GM12878 (cell line): ENCODE measurements around the gene PLEKHM3. TPM values are rescaled to one million over a fixed set of nuclear protein-coding genes. Genes with fewer than 3 reads are reported as not detected.

Experiments
- ATAC-seq: fragments of 200-7000 bp; cut with Tn5 transposase; 3 replicates; pipeline ENCODE4 v1.9.1; 2020; ENCODE audit warnings: mild to moderate bottlenecking, moderate library complexity
- BruUV-seq: library from RNA; stranded (reverse); fragments of 400-500 nt; replicated peaks from 2 replicates; lab custom pipeline; 2021; lab: Mats Ljungman, UMichigan
- CTCF ChIA-PET: fragments of 300-600 bp; sonication (Branson Sonifier 250); formaldehyde crosslinking; extraction: SDS; loops from one replicate; lab custom pipeline; 2021; ENCODE audit warnings: inconsistent platforms; lab: Yijun Ruan, JAX
- POLR2A ChIA-PET: fragments of 350-600 bp; formaldehyde crosslinking; extraction: SDS; loops from one replicate; lab custom pipeline; 2021; ENCODE audit warnings: inconsistent platforms; lab: Charles Lee
- RAD21 ChIA-PET: fragments of 300-600 bp; sonication (Branson Sonifier 250); formaldehyde crosslinking; loops from one replicate; lab custom pipeline; 2023; ENCODE audit warnings: antibody characterized with exemption; ENCODE audit not compliant: unreplicated experiment; lab: Charles Lee
- SMC1A ChIA-PET: fragments of 300-600 bp; sonication (Branson Sonifier 250); formaldehyde crosslinking; loops from one replicate; lab custom pipeline; 2023; ENCODE audit not compliant: unreplicated experiment, uncharacterized antibody; lab: Charles Lee
- DNase-seq: peaks from one replicate; pipeline ENCODE4 v3.0.0-alpha.2; 2011; ENCODE audit warnings: low read depth, low spot score
- FAIRE-seq: peaks from 3 replicates; lab custom pipeline; 2011; peaks lifted over from hg19 to GRCh38; lab: Jason Lieb, UNC
- H2AFZ ChIP-seq: 2 replicates; pipeline ENCODE4 v1.6.0; 2011; ENCODE audit warnings: low read depth, low read length, control low read depth; ENCODE audit not compliant: control insufficient read depth
- H3K27ac ChIP-seq: 2 replicates; pipeline ENCODE4 v1.5.1; 2011; ENCODE audit warnings: control low read depth; ENCODE audit not compliant: control insufficient read depth, insufficient read depth
- H3K27me3 ChIP-seq, 2 experiments: replicated peaks in 1 of 2; 2 replicates each; pipeline versions ENCODE4 v1.6.0 to v1.6.1; 2011; ENCODE audit warnings: low read length in 1 of 2; ENCODE audit not compliant: control insufficient read depth in 2 of 2, insufficient read depth in 2 of 2
- H3K36me3 ChIP-seq, 2 experiments: 2 replicates each; pipeline ENCODE4 v1.5.1; 2011; ENCODE audit warnings: low read length in 1 of 2; ENCODE audit not compliant: control insufficient read depth in 2 of 2, insufficient read depth in 2 of 2
- H3K4me1 ChIP-seq: 2 replicates; pipeline ENCODE4 v1.6.1; 2011; ENCODE audit warnings: mild to moderate bottlenecking, low read length, moderate library complexity, mixed read lengths; ENCODE audit not compliant: control insufficient read depth, insufficient read depth
- H3K4me2 ChIP-seq: 2 replicates; pipeline ENCODE4 v1.6.0; 2011; ENCODE audit warnings: control low read depth; ENCODE audit not compliant: control insufficient read depth, insufficient read depth
- H3K4me3 ChIP-seq: fragments of 200-600 bp; sonication (generic); 2 replicates; pipeline ENCODE4 v1.5.1; 2016
- H3K79me2 ChIP-seq: 2 replicates; pipeline ENCODE4 v1.6.0; 2011; ENCODE audit warnings: low read length; ENCODE audit not compliant: control insufficient read depth, insufficient read depth
- H3K9ac ChIP-seq: 2 replicates; pipeline ENCODE4 v1.8.0; 2011; ENCODE audit warnings: low read length, control low read depth, mixed read lengths; ENCODE audit not compliant: control insufficient read depth, insufficient read depth
- H3K9me3 ChIP-seq: replicated peaks from 3 replicates; pipeline ENCODE4 v1.5.1; 2011; ENCODE audit warnings: mild to moderate bottlenecking, low read length; ENCODE audit not compliant: control insufficient read depth, insufficient read depth
- H4K20me1 ChIP-seq: 2 replicates; pipeline ENCODE4 v1.6.0; 2011; ENCODE audit not compliant: control insufficient read depth, insufficient read depth
- EED ChIP-seq: sonication (generic); IDR thresholded peaks from 2 replicates; pipeline ENCODE4 v1.6.1; 2016; ENCODE audit warnings: antibody characterized with exemption, low read depth
- ESRRA ChIP-seq: IDR thresholded peaks from 2 replicates; pipeline ENCODE4 v1.6.1; 2012; ENCODE audit warnings: mild to moderate bottlenecking, low read length, improper control_type of control experiment
- IRF4 ChIP-seq: IDR thresholded peaks from 2 replicates; pipeline ENCODE4 v1.6.1; 2011; ENCODE audit warnings: low read depth, low read length
- NFYA ChIP-seq: IDR thresholded peaks from 2 replicates; pipeline ENCODE4 v1.6.1; 2011; ENCODE audit warnings: low read depth, mild to moderate bottlenecking, low read length, improper control_type of control experiment, borderline replicate concordance
- RELA ChIP-seq: fragments of 450-650 bp; IDR thresholded peaks from 2 replicates; pipeline ENCODE4 v1.8.0; 2014; ENCODE audit warnings: borderline replicate concordance; ENCODE audit not compliant: partially characterized antibody
- WGBS: methylation state at CpG from one replicate; pipeline ENCODE4 v1.1.6; 2016; ENCODE audit warnings: low lambda C conversion rate; ENCODE audit not compliant: insufficient replicate concordance, insufficient coverage; ENCODE audit errors: missing lambda C conversion rate; 5-methylcytosine and 5-hydroxymethylcytosine counted together
- in situ Hi-C: fragments of 300-500 bp; cut with MboI; formaldehyde crosslinking; loops from 9 replicates; pipeline ENCODE4 v1.14.3; 2018; ENCODE audit warnings: mixed read lengths
- intact Hi-C: fragments of 100-400 bp; cut with micrococcal nuclease; formaldehyde crosslinking; loops from one replicate; pipeline ENCODE4 v1.14.2; 2022; ENCODE audit not compliant: unreplicated experiment
- polyA plus RNA-seq, 11 experiments: library from polyadenylated mRNA; depleted of rRNA in 4 of 11; unstranded in 6 of 11; stranded (reverse) in 5 of 11; fragments of >200 nt; fragmentation: Nextera tagmentation in 4 of 11; fragmentation: Illumina TruSeq in 1 of 11; extraction: Ambion mirVana in 4 of 11; extraction: Trizol in 1 of 11; gene quantifications; 1 replicate in 1 of 11; 2 replicates in 10 of 11; pipeline versions ENCODE4 v1.2.1 to v1.2.3, GENCODE V29; 2011 to 2016; ENCODE audit warnings: inconsistent platforms in 2 of 11, missing spikeins in 2 of 11, low read depth in 1 of 11
- total RNA-seq, 4 experiments: library from RNA; depleted of rRNA in 3 of 4; stranded (reverse); fragments of >200 nt in 3 of 4; fragmentation: Illumina TruSeq in 1 of 4; extraction: Trizol in 1 of 4; gene quantifications; 2 replicates each; pipeline versions ENCODE4 v1.2.1 to v1.2.3, GENCODE V29; 2013 to 2021
- TF ChIP-seq, protein P1 (sequence below): fragments of 450-650 bp; IDR thresholded peaks from 2 replicates; pipeline ENCODE4 v1.6.1; 2017; ENCODE audit warnings: mild to moderate bottlenecking, moderate library complexity

PLEKHM3 gene
- total and polyA plus RNA-seq, 10 of the 15 experiments (the other 5 are each of a cell fraction or from before 2014, with no cell fraction given), result 1.4 to 5.6 (median 3.0) TPM

DNA sequence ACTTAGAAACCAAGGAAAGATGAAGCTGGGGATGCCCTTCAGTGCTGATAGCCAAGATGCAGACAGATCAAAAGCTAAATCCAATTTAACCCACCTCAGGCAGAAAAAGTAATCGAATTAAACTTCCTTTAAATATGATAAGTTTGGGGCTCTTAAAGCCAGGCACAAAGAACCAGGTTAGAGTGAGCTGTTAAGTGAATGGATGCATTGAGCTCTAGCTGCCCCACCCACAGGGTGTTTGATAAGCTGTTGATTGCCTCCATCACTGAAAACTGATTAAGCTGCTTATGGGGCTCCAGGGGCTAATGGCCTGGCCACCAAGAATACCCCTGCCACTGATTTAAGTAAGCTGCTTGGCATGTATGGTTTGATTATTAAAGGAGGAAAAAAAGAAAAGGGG, 119.8 kb downstream of the PLEKHM3 start (continued):
- TF ChIP-seq NFYA (no peak), EED (no peak), ESRRA (no peak)

DNA sequence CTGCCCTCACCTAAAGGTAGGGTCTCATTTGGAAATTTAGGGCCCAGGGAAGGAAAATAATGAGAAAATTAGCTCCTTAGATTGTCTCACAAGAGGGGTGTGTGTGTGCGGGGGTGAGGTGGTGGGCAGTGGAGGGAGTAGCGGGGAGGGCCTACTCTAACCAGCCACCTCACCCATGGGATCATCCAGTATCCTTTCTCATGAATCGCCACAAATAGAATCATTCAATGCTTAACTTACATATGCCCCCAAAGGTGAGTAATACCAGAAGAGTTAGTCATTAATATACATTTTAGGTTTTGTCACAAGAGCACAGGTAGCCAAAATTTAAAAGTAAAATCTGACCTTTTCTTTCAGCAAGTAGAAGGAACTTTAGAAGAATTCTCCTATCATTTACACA, 122.1 kb downstream of the PLEKHM3 start:
- Histone ChIP-seq H3K9ac (no peak overlapping the region), H3K4me2 (no peak overlapping the region), H3K9me3 (no peaks in the 10 kb centered on the region), H3K36me3 (no peaks in the 10 kb centered on the region), H3K4me3 (no peak overlapping the region), H3K4me1 (no peaks in the 10 kb centered on the region), H3K27ac (no peak overlapping the region), H2AFZ (no peak overlapping the region), H3K79me2 (no peaks in the 10 kb centered on the region), H3K27me3 (no peaks in the 10 kb centered on the region), H4K20me1 (no peaks in the 10 kb centered on the region)
- FAIRE-seq (no peak), ATAC-seq (no peak; the same call in 1 of the 3 replicates), DNase-seq (no peak)
- no peak for TF ChIP-seq IRF4
- in situ Hi-C loops, result no loop called here
- WGBS, result 66% methylated on average over 3 of the region's 3 CpGs
- intact Hi-C loops, result no loop called here
- CTCF ChIA-PET, result no interaction called here
- no TSS peak for BruUV-seq
- SMC1A ChIA-PET, result interaction anchor here (1.0 to 1.2 kb wide), 2 partner anchors 13 to 58 kb away, joined by 3 read pairs; no protein-coding TSS in a partner anchor
- RAD21 ChIA-PET, result no interaction called here
- POLR2A ChIA-PET, result interaction anchor here (0.9 kb wide), 1 partner anchor 58 kb away, joined by 3 read pairs; no protein-coding TSS in a partner anchor

DNA sequence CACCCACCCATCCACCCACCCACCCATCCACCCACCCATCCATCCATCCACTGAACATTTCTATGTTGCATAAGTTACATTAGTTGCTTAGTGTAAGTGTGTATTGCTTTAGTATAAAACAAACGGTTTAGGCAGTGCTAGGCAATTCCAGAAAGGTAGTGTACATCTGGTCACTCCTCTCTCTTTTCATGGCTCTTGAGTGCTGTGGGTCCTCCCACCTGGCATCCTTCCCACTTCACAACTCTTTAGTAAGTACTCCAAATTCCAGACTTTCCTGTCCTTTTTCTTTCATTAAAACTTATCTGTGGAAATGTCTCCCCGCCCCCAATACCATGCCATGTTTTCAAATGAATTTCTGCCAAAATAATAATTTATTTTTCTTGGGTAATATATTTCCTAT, 122.5 kb downstream of the PLEKHM3 start:
- Histone ChIP-seq H3K27ac (no peak overlapping the region), H3K79me2 (no peaks in the 10 kb centered on the region), H3K4me3 (no peak overlapping the region), H3K4me1 (no peaks in the 10 kb centered on the region)
- TF ChIP-seq RELA, result no peak
- TF ChIP-seq, protein P1, sequence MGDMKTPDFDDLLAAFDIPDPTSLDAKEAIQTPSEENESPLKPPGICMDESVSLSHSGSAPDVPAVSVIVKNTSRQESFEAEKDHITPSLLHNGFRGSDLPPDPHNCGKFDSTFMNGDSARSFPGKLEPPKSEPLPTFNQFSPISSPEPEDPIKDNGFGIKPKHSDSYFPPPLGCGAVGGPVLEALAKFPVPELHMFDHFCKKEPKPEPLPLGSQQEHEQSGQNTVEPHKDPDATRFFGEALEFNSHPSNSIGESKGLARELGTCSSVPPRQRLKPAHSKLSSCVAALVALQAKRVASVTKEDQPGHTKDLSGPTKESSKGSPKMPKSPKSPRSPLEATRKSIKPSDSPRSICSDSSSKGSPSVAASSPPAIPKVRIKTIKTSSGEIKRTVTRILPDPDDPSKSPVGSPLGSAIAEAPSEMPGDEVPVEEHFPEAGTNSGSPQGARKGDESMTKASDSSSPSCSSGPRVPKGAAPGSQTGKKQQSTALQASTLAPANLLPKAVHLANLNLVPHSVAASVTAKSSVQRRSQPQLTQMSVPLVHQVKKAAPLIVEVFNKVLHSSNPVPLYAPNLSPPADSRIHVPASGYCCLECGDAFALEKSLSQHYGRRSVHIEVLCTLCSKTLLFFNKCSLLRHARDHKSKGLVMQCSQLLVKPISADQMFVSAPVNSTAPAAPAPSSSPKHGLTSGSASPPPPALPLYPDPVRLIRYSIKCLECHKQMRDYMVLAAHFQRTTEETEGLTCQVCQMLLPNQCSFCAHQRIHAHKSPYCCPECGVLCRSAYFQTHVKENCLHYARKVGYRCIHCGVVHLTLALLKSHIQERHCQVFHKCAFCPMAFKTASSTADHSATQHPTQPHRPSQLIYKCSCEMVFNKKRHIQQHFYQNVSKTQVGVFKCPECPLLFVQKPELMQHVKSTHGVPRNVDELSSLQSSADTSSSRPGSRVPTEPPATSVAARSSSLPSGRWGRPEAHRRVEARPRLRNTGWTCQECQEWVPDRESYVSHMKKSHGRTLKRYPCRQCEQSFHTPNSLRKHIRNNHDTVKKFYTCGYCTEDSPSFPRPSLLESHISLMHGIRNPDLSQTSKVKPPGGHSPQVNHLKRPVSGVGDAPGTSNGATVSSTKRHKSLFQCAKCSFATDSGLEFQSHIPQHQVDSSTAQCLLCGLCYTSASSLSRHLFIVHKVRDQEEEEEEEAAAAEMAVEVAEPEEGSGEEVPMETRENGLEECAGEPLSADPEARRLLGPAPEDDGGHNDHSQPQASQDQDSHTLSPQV, result no peak
- TF ChIP-seq, all 136 proteins: peak for 0
- ChIA-PET RAD21 (no interaction called here), POLR2A (interaction anchor here (0.9 kb wide), 1 partner anchor 58 kb away, joined by 3 read pairs; no protein-coding TSS in a partner anchor), SMC1A (interaction anchor here (1.0 to 1.2 kb wide), 2 partner anchors 14 to 57 kb away, joined by 3 read pairs; no protein-coding TSS in a partner anchor), CTCF (no interaction called here)
- in situ Hi-C loops (no loop called here), intact Hi-C loops (no loop called here)
- ATAC-seq (no peak), FAIRE-seq (no peak), DNase-seq (no peak)
- H2AFZ ChIP-seq, result no peak overlapping the region
- H3K9me3 ChIP-seq, result no peaks in the 10 kb centered on the region
- no peaks in the 10 kb centered on the region for H4K20me1 ChIP-seq
- no peak overlapping the region for H3K4me2 ChIP-seq
- no peaks in the 10 kb centered on the region for H3K27me3 ChIP-seq
- H3K36me3 ChIP-seq, result no peaks in the 10 kb centered on the region
- H3K9ac ChIP-seq, result no peak overlapping the region
- BruUV-seq, result no TSS peak
- WGBS, result 72% methylated on average over 2 of the region's 2 CpGs
